CD4-positive, alpha-beta T cell treated with Interleukin-10 for 1 hour (primary cell): ENCODE data around the gene P3H4.

Source experiments
- DNase-seq: peaks from one replicate; pipeline ENCODE4 v3.0.0-alpha.2; 2020

P3H4 gene

DNA sequence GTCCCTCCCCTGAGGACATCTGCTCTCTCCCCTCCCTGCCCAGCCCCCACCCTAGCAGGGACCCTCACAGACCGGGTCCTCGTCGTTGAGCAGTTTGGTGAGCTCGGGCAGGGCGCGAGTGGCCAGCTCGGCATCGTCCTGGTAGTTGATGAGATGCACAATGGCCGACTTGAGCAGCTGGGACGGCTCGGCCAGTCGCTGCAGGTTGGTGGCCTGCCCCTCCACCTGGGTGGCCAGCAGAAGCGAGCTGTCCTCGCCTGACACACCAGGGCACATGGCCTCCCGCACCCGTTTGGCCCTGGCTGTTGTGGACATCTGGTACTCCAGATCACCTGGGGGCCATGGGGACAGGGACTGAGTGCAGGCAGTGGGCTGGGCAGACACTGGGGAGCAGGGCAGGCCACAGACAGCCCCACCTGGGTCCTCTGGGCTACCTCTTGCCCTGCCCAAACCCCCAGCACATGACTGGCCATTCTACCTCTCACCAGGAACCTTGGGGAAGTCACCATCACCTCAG lies 42.3 kb downstream of the P3H4 start:
- no peak for DNase-seq

DNA sequence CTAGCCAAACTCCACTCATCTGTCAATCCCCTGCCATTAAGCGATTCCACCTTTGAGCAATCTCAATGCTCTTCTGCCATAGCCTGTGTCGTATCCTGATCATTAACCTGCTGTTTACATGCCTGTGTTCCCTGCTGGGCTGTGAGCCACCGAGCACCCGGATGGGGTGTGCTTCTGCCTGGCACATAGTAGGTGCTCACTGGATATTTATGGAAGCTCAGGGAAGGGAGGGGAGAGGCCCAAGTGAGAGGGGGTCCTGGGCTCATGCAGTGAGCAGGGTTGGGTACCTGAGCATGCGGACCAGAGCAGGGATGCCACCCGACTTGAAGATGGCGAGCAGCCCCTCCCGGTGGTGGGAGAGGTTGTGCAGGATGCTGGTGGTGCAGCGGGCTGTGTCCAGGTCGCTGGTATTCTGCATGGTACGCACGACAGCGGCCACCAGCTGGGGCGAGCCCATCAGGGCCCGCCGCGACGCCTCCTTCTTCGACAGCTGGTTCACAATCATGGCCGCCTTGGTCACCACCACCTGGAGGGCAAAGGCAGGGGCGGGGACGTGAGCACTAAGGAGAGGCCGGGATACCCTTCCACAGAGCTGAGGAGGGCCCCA lies 43.0 kb downstream of the P3H4 start:
- DNase-seq, result no peak

DNA sequence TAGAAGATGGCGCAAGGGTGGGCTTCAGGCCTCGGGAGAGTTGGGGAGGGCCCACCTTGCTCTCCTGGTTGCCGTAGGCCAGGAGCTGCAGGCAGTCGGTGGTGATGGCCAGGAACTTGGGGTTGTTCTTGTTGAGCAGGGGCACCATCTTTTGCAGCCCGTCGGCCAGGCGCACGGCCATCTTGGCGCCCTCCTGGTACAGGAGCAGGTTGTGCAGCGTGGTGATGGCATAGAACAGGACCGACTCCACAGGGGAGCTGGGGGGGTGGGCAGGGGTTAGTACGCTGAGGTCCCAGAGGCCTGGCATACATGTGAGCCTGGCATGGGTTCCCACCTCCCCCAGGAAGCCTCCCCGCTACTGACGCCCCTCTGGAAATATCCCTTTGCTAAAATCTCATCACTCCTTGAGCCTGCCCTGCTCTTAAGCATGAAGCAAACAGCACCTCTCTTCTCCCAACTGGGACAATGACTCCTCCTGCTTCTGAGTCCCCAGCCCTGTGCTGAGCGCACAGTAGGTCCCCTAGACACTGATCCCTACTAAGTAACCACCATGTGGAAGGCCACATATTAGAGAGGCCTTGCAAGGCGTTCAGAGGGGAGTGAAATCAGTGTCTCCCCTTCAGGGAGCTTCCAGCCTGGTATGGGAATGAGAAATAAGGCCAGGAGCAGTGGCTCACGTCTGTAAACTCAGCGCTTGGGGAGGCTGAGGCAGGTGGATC lies 44.3 kb downstream of the P3H4 start:
- no peak for DNase-seq

DNA sequence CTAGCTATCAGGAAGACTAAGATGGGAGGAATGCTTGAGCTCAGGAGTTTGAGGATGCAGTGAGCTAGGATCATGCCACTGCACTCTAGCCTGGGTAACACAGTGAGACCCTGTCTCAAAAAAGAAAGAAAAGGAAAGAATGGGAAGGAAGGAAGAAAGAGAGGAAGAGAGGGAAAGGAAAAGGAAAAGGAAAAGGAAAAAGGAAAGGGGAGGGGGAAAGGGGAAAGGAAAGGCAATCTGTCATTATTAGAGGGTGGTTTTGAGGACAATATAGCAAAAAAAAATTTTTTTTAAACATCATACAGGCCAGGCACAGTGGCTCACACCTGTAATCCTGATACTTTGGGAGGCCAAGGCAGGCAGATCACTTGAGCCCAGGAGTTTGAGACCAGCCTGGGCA lies 45.6 kb downstream of the P3H4 start:
- DNase-seq, result no peak

DNA sequence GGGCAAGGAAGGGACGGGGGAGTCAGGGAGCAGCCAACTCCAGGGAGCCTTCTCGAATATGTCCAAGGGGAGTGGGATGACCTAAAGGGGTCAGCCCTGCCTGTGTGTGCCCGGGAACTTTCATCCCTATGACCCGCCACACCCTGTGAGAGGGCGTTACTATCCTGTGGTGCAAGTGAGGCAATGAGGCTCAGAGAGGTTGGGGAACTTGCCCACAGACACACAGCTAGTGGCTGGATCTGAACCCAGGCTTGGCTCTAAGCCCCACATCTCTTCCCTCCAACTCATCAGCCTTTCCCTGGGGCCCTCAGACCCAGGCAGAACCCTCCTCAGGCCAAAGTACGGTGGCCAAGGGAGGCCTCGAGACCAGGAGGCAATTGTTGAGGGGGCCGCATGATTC lies 48.4 kb downstream of the P3H4 start:
- DNase-seq, result no peak

DNA sequence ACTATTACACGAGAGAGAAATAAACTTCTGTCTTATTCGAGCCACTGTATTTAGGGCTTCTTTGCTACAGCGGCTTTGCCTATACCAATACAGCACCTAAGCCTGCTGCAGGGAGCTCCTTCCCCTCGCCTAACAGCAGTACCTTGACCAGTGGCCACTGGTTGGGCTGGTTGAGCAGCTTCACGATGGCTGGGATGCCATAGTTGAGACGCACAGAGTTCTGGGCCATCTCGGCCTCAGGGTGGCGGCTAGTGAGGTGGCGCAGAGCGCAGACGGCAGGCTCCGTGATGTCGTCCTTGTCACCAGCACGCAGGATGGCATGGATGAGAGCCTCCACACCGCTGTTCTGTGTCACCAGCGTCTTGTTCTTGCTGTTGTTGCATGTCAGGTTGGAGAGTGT lies 48.9 kb downstream of the P3H4 start:
- no peak for DNase-seq

DNA sequence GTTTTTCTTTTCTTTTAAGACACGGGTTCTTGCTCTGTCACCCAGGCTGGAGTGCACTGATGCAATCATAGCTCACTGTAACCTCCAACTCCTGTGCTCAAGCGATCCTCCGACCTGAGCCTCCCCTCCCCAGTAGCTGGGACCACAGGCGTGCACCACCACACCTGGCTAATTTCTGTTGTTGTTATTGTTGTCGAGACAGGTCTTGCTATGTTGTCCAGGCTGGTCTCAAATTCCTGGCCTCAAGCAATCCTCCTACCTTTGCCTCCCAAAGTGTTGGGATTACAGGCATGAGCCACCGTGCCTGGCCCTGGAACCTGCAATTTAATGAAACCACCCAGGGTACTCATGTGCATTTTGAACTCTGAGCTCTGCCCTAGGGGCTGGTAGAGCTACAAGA lies 49.4 kb downstream of the P3H4 start:
- no peak for DNase-seq

DNA sequence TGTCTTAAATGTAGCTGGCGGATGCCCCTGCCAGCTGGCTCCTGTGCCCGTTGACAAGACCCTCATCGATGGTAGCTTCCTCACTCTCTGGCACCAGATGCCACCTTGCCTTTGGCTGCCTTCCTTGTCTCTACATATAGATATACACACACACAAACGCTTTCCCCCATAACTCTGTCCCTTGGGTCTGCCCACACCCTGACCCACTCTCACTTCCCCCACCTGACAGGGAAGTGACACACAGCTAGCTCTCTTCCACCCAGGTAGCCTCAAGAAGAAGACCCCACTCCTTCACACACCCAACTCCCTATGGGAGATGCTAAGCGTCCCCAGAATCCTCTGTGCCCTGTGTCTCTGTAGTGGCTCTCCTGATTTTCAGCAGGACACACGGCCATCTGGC lies 50.9 kb downstream of the P3H4 start:
- no peak for DNase-seq

DNA sequence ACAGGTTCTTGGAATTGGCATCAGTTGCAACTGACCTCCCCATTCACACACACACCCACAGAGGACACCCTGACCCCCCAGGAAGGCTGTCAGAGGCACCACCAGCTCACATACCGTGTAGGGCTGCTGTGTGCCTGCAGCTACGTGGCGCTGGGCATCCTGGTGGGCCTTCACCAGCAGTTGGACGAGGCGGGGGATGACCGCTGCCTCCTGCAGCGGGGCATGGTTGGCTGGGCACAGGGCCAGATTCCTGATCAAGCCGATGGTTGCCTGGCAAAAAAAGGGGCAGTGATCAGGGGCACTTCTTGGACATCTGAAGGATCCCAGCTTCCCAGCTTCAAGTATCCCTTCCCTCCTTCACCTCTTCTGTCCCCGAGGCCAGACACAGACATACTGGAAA lies 53.1 kb downstream of the P3H4 start:
- no peak for DNase-seq

DNA sequence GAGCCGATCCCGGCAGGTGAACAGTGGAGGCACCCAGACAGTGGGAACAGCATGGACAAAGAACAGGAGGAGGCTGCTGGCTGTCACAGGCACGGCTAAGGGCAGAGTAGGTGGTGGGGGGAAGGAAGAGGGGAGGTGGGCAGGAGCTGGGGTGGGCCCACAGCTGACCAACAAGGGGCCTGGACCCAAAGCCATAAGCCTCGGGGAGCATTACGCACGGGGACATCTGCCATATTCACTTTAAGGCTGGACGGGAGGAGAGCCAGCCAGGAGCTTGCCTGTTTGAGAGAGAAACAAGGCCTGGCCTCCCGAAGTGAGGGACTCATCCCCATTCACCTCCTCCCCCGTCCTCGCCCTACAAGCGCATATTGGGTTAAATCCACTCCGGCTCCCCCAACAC lies 57.7 kb downstream of the P3H4 start:
- no peak for DNase-seq
